ENCODE data around the gene SH3BP5. TPM values are rescaled to one million over a fixed set of nuclear protein-coding genes. Genes with fewer than 3 reads are reported as not detected.

SH3BP5 gene
- total RNA-seq, 4 donors from 2014 or later: 60.2 to 90.4 (median 82.0) TPM

DNA sequence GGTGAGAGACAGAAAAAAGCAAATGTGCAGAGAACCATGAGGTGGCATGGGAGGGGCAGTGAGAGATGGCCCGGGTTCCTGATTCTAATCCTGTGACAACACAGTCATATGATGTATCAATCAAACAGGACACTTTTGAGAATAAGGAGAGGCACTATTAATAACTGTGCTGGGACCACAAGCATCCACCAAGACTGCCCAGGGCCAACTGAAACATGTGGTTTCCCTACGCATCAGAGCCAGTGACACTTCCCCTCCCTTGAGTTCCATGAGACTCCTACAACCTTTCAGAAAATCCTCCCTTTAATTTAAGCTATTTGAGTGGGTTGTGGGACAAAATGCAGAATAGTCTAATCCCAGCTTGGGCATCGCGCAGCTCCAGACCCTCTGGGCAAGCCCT is 17.4 kb downstream of the SH3BP5 start:
- 84 to 90% methylated on average over 4 of the region's 4 CpGs for WGBS, 2 donors
- Histone ChIP-seq H3K27me3 (no peaks in the 10 kb centered on the region), H3K4me1 (peaks cover 72 to 89% of the 10 kb centered on the region in 2 donors), H3K27ac (peak overlapping the region; percentile 3 to 90 (median 90)), H3K9me3 (no peaks in the 10 kb centered on the region), H3K36me3 (no peaks in the 10 kb centered on the region), H3K4me3 (replicated peaks in 1 of 3) (no peak overlapping the region)
- TF ChIP-seq, protein P1, sequence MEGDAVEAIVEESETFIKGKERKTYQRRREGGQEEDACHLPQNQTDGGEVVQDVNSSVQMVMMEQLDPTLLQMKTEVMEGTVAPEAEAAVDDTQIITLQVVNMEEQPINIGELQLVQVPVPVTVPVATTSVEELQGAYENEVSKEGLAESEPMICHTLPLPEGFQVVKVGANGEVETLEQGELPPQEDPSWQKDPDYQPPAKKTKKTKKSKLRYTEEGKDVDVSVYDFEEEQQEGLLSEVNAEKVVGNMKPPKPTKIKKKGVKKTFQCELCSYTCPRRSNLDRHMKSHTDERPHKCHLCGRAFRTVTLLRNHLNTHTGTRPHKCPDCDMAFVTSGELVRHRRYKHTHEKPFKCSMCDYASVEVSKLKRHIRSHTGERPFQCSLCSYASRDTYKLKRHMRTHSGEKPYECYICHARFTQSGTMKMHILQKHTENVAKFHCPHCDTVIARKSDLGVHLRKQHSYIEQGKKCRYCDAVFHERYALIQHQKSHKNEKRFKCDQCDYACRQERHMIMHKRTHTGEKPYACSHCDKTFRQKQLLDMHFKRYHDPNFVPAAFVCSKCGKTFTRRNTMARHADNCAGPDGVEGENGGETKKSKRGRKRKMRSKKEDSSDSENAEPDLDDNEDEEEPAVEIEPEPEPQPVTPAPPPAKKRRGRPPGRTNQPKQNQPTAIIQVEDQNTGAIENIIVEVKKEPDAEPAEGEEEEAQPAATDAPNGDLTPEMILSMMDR (IDR thresholded peaks at IDR 0.05): no peak
- TF ChIP-seq POLR2A (IDR thresholded peaks at IDR 0.05): no peak
- no peak for DNase-seq
- intact Hi-C loops (cut with DNase I): no loop called here

DNA sequence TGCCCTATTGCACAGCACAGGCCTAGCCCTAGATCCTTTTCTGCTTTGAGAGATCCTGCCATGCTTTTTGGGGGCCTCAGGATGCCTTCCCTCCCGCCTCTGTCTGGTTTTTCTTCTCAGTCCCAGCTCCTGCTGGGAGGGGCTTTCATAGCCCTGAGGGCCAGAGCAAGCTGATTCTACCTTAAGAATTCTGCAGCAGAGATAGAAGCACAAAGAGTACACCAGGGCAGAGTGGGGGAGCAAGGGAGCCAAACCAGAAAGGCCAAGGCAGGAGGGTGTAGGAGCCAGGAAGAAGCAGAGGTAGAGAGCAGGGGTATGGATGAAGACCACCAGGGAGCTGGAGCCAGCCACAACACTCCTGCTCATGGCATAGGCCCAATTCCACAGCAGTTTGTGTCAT is 18.1 kb downstream of the SH3BP5 start:
- H3K4me3 ChIP-seq (replicated peaks in 1 of 3): no peak overlapping the region
- intact Hi-C loops (cut with DNase I): no loop called here
- peaks cover 73 to 89% of the 10 kb centered on the region in 2 donors for H3K4me1 ChIP-seq
- no peaks in the 10 kb centered on the region for H3K9me3 ChIP-seq
- 89 to 93% methylated on average over 1 of the region's 1 CpG for WGBS, 2 donors
- H3K27me3 ChIP-seq: no peaks in the 10 kb centered on the region
- DNase-seq: no peak
- no peaks in the 10 kb centered on the region for H3K36me3 ChIP-seq
- peak overlapping the region; percentile 69 to 90 (median 90) for H3K27ac ChIP-seq
- no peak for TF ChIP-seq POLR2A (IDR thresholded peaks at IDR 0.05)
- TF ChIP-seq, protein P1 (IDR thresholded peaks at IDR 0.05): no peak

DNA sequence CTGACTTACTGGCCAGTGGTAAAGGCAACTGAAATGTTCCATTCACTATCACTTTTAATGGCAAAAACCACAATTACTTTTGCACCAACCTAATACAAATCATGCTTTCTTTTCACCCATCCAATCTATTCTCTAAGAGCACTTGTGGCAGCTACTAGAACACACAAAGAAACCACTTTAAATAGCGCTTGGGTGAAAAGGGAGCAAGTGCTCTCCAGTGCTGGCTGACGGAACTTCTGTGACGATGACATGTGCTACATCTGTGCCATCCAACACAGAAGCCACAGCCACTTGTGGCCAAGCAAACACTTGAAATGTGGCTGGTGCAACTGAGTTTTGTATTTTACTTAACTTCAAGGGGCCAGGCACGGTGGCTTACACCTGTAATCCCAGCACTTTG is 18.9 kb downstream of the SH3BP5 start:
- Histone ChIP-seq H3K27me3 (no peaks in the 10 kb centered on the region), H3K9me3 (no peaks in the 10 kb centered on the region), H3K4me1 (peaks cover 65 to 88% of the 10 kb centered on the region in 2 donors), H3K4me3 (replicated peaks in 1 of 3) (no peak overlapping the region), H3K36me3 (no peaks in the 10 kb centered on the region), H3K27ac (peak overlapping the region; percentile 69 to 90 (median 90))
- 28 to 53% methylated on average over 4 of the region's 4 CpGs for WGBS, 2 donors
- intact Hi-C loops (cut with DNase I): no loop called here
- DNase-seq: peak; percentile 91 to 93
- peak in 1 of 2 donors; percentile 23 for TF ChIP-seq POLR2A (IDR thresholded peaks at IDR 0.05)
- TF ChIP-seq, protein P1 (IDR thresholded peaks at IDR 0.05): peak in 1 of 6 experiments; percentile 10

DNA sequence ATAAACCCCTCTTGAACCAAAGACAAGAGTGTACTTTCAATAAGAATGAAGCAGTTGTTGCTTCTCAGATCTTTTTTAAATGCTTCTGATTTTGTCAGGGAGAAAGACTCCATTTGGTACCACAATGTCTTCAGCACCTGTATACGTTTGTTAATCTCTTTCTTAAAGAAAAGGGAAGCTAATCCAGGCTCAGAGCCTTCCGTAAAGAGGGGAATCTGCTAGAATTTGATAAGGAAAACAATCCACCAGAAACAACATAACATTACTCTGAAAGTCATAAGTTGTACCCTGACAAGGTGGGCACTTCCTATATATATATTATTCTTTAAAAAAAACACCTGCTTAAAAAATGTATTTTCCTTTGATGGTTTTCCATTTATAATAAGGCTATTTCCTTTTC is 19.8 kb downstream of the SH3BP5 start:
- H3K27me3 ChIP-seq: no peaks in the 10 kb centered on the region
- H3K9me3 ChIP-seq: no peaks in the 10 kb centered on the region
- DNase-seq: no peak
- intact Hi-C loops (cut with DNase I): no loop called here
- H3K36me3 ChIP-seq: no peaks in the 10 kb centered on the region
- peak overlapping the region; percentile 69 to 90 (median 86) for H3K27ac ChIP-seq
- H3K4me3 ChIP-seq (replicated peaks in 1 of 3): no peak overlapping the region
- WGBS, 2 donors: 47 to 50% methylated on average over 2 of the region's 2 CpGs
- no peak for TF ChIP-seq POLR2A (IDR thresholded peaks at IDR 0.05)
- TF ChIP-seq, protein P1 (IDR thresholded peaks at IDR 0.05): no peak
- H3K4me1 ChIP-seq: peaks cover 63 to 88% of the 10 kb centered on the region in 2 donors

- Histone ChIP-seq H3K27ac (peak overlapping the region; percentile 69 to 90 (median 86)), H3K9me3 (no peaks in the 10 kb centered on the region), H3K36me3 (no peaks in the 10 kb centered on the region), H3K4me1 (peaks cover 59 to 96% of the 10 kb centered on the region in 2 donors), H3K4me3 (replicated peaks in 1 of 3) (no peak overlapping the region), H3K27me3 (no peaks in the 10 kb centered on the region)
- WGBS, 2 donors: 62 to 74% methylated on average over 6 of the region's 6 CpGs
- intact Hi-C loops (cut with DNase I): no loop called here
- DNase-seq: peak; percentile 58 to 61
- TF ChIP-seq POLR2A (IDR thresholded peaks at IDR 0.05): peak in 1 of 2 donors; percentile 35
- TF ChIP-seq, protein P1 (IDR thresholded peaks at IDR 0.05): no peak
Observed at GRCh38 chr3:15310491-15311370, 21.7 kb downstream of the SH3BP5 start.

All from thyroid gland (tissue), 4 donors.